NCI-H774 (cell line): ENCODE results near the gene R3HDM2.
"Not testable (repeated sequence)": the region's sequence is repeated elsewhere in the genome, so short reads cannot be mapped to it uniquely, and the experiment has no call there.

Experiments used
- DNase-seq: peaks from one replicate; lab custom pipeline; 2025; lab: John Stamatoyannopoulos, UW

The R3HDM2 gene

GRCh38 chr12:57329219-57329618 lies 101.6 kb downstream of the R3HDM2 start:
- no peak for DNase-seq

GRCh38 chr12:57325395-57325794 lies 105.4 kb downstream of the R3HDM2 start:
- DNase-seq: no peak

- DNase-seq: no peak
These were observed 107.4 kb downstream of the R3HDM2 start for GRCh38 chr12:57323416-57323815.

GRCh38 chr12:57320639-57321038 lies 110.2 kb downstream of the R3HDM2 start:
- DNase-seq: no peak

- DNase-seq: no peak
These were observed 111.0 kb downstream of the R3HDM2 start for GRCh38 chr12:57319678-57320469.

GRCh38 chr12:57315681-57316080 lies 115.2 kb downstream of the R3HDM2 start:
- no peak for DNase-seq

- not testable (repeated sequence) for DNase-seq
These were observed 118.6 kb downstream of the R3HDM2 start for GRCh38 chr12:57312287-57312686.

- no peak for DNase-seq
These were observed 121.4 kb downstream of the R3HDM2 start for GRCh38 chr12:57309420-57309819.

- no peak for DNase-seq
These were observed 129.8 kb downstream of the R3HDM2 start for GRCh38 chr12:57300961-57301584.

GRCh38 chr12:57299514-57300016 lies 131.3 kb downstream of the R3HDM2 start:
- no peak for DNase-seq

GRCh38 chr12:57296291-57296690 lies 134.6 kb downstream of the R3HDM2 start:
- DNase-seq: no peak

GRCh38 chr12:57282073-57282472 lies 148.8 kb downstream of the R3HDM2 start:
- not testable (repeated sequence) for DNase-seq

- no peak for DNase-seq
These were observed 150.4 kb downstream of the R3HDM2 start for GRCh38 chr12:57280211-57281062.

GRCh38 chr12:57278465-57279381 lies 152.1 kb downstream of the R3HDM2 start:
- DNase-seq: no peak

GRCh38 chr12:57276935-57277563 lies 153.8 kb downstream of the R3HDM2 start:
- DNase-seq: no peak

- DNase-seq: not testable (repeated sequence)
These were observed 154.6 kb downstream of the R3HDM2 start for GRCh38 chr12:57276233-57276632.

GRCh38 chr12:57273516-57273915 lies 157.3 kb downstream of the R3HDM2 start:
- no peak for DNase-seq

GRCh38 chr12:57272337-57273151 lies 158.3 kb downstream of the R3HDM2 start:
- no peak for DNase-seq

GRCh38 chr12:57270966-57271470 lies 159.8 kb downstream of the R3HDM2 start:
- no peak for DNase-seq

GRCh38 chr12:57268264-57268663 lies 162.6 kb downstream of the R3HDM2 start:
- no peak for DNase-seq
